Glutamatergic neuron (in vitro differentiated cells): ENCODE measurements around the gene ADCY1. TPM values are rescaled to one million over a fixed set of nuclear protein-coding genes. Genes with fewer than 3 reads are reported as not detected.

Source experiments
- DNase-seq: peaks from one replicate; pipeline ENCODE4 v3.0.0; 2022
- H3K27ac Mint-ChIP-seq: one replicate; pipeline ENCODE4 v1.8.0; 2020; ENCODE audit warnings: mild to moderate bottlenecking, mixed read lengths, inconsistent platforms; ENCODE audit not compliant: unreplicated experiment
- H3K27me3 Mint-ChIP-seq: one replicate; pipeline ENCODE4 v1.8.0; 2020; ENCODE audit warnings: mild to moderate bottlenecking, moderate library complexity, mixed read lengths, inconsistent platforms; ENCODE audit not compliant: unreplicated experiment
- H3K36me3 Mint-ChIP-seq: one replicate; pipeline ENCODE4 v1.8.0; 2020; ENCODE audit warnings: mild to moderate bottlenecking, mixed read lengths, inconsistent platforms; ENCODE audit not compliant: unreplicated experiment
- H3K4me1 Mint-ChIP-seq: one replicate; pipeline ENCODE4 v1.8.0; 2020; ENCODE audit warnings: mild to moderate bottlenecking, low read depth, mixed read lengths, inconsistent platforms; ENCODE audit not compliant: unreplicated experiment
- H3K4me3 Mint-ChIP-seq: one replicate; pipeline ENCODE4 v1.8.0; 2020; ENCODE audit warnings: mild to moderate bottlenecking, mixed read lengths, inconsistent platforms; ENCODE audit not compliant: unreplicated experiment
- H3K9me3 Mint-ChIP-seq: one replicate; pipeline ENCODE4 v1.8.0; 2020; ENCODE audit warnings: mild to moderate bottlenecking, moderate library complexity, mixed read lengths, inconsistent platforms; ENCODE audit not compliant: unreplicated experiment
- total RNA-seq: library from RNA; stranded (reverse); fragmentation: NEBNext Ultra II Directional; extraction: Animal tissue kit (Norgen Biotek cat#: 25700); gene quantifications from one replicate; pipeline ENCODE4 v1.2.1, GENCODE V29; 2021; ENCODE audit not compliant: unreplicated experiment
- TF ChIP-seq, protein P1 (sequence below): fragments of 200-600 bp; sonication (generic); IDR thresholded peaks from one replicate; pipeline ENCODE4 v1.5.0; 2021; ENCODE audit not compliant: partially characterized antibody, unreplicated experiment

ADCY1 gene
- total RNA-seq, 1 donor from 2014 or later: 51.9 TPM

DNA sequence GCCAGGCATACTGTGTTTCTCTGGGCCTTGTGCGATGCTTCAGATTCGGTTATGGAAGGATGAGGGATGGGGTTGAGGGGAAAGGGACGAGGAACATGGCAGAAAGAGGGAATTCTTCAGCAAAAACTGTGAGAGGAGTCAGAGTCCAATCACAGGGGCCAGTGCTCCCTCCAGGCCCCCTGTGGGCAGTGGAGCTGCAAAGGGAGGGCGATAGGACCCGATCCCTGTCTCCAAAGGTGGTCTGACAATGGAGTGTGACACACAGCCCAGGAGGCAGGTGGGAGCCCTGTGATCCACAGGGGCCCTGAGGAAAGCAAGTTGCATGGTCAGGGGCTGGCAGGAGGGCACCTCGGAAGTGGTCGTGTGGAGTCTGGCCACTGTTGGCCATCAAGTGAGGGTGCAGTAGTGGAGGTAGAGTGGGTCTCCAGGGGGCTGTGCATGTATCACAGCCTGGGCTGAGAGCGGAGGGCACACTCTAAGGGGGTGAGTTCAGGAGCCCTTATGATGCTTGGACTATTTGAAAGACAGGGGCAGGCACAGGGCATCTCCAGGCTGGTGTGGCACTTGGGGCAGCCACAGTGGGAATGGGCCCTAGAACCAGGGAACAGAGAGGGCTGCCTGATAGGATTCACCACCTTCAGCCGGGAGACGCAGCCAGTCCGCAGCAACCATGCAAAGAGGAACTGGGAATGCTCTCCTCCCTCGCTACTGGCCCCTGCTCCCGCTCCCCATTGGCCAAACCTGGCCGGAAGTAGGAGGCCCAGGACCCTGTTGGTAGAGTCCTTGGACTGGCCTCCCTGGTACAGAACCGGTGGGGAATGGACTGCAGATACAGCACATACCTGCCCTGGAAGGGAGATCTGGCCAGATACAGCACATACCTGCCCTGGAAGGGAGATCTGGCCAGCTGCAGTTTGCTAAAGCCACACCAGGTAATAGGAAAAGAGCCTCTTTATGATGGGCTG lies 115.9 kb downstream of the ADCY1 start:
- Mint-ChIP-seq H3K27me3 (peaks cover 2% of the 10 kb centered on the region), H3K4me3 (no peak overlapping the region), H3K27ac (no peak overlapping the region), H3K9me3 (no peaks in the 10 kb centered on the region), H3K4me1 (no peaks in the 10 kb centered on the region), H3K36me3 (peaks cover 4% of the 10 kb centered on the region)
- TF ChIP-seq, protein P1, sequence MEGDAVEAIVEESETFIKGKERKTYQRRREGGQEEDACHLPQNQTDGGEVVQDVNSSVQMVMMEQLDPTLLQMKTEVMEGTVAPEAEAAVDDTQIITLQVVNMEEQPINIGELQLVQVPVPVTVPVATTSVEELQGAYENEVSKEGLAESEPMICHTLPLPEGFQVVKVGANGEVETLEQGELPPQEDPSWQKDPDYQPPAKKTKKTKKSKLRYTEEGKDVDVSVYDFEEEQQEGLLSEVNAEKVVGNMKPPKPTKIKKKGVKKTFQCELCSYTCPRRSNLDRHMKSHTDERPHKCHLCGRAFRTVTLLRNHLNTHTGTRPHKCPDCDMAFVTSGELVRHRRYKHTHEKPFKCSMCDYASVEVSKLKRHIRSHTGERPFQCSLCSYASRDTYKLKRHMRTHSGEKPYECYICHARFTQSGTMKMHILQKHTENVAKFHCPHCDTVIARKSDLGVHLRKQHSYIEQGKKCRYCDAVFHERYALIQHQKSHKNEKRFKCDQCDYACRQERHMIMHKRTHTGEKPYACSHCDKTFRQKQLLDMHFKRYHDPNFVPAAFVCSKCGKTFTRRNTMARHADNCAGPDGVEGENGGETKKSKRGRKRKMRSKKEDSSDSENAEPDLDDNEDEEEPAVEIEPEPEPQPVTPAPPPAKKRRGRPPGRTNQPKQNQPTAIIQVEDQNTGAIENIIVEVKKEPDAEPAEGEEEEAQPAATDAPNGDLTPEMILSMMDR: no peak
- no peak for DNase-seq

DNA sequence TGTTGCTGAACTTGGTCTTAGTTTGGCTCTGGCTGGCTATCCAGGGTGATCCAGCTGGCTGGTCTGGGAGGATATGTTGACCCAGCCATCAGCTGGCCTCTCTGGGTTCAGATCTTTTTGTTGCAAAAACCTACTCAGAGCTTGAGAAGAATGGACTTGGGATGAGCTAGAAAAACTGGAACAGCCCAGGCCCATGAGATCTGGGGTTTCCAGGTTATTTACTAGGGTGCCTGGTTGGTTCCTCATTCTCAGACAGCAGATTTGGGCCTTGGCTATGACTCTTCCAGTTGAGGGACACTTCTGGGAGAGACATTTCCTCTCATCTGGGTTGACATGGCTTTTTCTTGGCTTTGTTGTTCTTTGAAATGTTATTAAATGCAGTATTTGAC lies 116.6 kb downstream of the ADCY1 start:
- DNase-seq: no peak
- H3K4me1 Mint-ChIP-seq: no peaks in the 10 kb centered on the region
- no peak overlapping the region for H3K4me3 Mint-ChIP-seq
- no peaks in the 10 kb centered on the region for H3K36me3 Mint-ChIP-seq
- TF ChIP-seq, protein P1: no peak
- H3K9me3 Mint-ChIP-seq: no peaks in the 10 kb centered on the region
- H3K27ac Mint-ChIP-seq: no peak overlapping the region
- peaks cover 2% of the 10 kb centered on the region for H3K27me3 Mint-ChIP-seq

DNA sequence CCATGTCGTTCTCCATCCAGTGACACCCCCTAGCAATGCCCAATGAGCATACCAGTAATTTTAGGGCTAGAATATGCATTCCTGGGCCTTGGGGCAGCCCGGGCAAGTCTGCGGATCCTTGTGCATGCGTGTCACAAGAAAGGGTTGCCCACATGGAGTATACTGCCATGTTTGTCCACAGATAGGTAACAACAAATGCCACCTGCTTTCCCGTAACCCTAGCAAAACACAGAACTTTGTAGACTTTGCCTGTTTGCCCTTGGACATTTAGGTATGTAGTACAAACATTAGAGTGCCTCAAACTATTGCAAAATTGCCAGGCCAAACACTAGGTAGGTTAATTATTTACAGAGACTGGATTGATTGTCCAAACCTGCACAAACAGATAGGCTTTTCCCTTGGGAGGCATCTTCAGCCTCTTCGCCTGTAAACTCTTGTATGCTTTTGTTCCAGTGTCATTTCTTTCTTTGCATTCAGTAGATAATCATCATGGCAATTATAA lies 117.0 kb downstream of the ADCY1 start:
- Mint-ChIP-seq H3K27ac (no peak overlapping the region), H3K4me1 (no peaks in the 10 kb centered on the region), H3K9me3 (no peaks in the 10 kb centered on the region), H3K27me3 (no peaks in the 10 kb centered on the region), H3K4me3 (no peak overlapping the region), H3K36me3 (no peaks in the 10 kb centered on the region)
- no peak for DNase-seq
- TF ChIP-seq, protein P1: no peak

DNA sequence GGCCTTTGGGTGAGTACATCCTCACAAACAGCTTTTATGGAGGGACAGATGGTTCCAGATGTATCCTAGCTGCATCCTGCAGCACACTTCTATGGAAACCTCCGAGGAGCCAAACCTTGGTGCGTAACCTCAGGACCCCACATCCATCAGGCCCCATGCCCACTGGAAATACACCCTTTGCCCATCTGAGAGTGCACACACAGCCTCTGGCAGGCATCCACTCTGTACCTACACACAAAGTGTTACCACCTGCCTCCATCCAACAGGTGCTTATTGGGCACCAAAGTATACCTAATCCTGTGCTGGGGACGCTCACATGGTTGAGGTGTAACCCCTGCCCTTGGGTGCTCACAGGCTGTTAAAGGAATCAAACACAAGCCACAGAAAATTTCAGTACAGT lies 117.9 kb downstream of the ADCY1 start:
- H3K4me1 Mint-ChIP-seq: no peaks in the 10 kb centered on the region
- TF ChIP-seq, protein P1: no peak
- no peaks in the 10 kb centered on the region for H3K9me3 Mint-ChIP-seq
- no peak for DNase-seq
- H3K27me3 Mint-ChIP-seq: no peaks in the 10 kb centered on the region
- H3K27ac Mint-ChIP-seq: no peak overlapping the region
- no peak overlapping the region for H3K4me3 Mint-ChIP-seq
- no peaks in the 10 kb centered on the region for H3K36me3 Mint-ChIP-seq
